ENCODE data around the gene TMEM156. TPM values are rescaled to one million over a fixed set of nuclear protein-coding genes. Genes with fewer than 3 reads are reported as not detected.

Gene TMEM156
- total and polyA plus RNA-seq, 4 donors = 0.58 to 0.70 (median 0.64) TPM

GRCh38 chr4:38948551-38948950 is 83.7 kb downstream of the TMEM156 start:
- Histone ChIP-seq H3K4me1 (ENCODE audit: control insufficient read depth in 4 of 4, insufficient read depth in 4 of 4, low read length in 3 of 4) (peaks cover 4 to 44% (median 35%) of the 10 kb centered on the region in 4 donors), H3K9ac (ENCODE audit: low read depth in 1 of 2, low read length in 2 of 2) (no peak overlapping the region), H3K27ac (ENCODE audit: low read depth in 1 of 2, low read length in 2 of 2) (peak overlapping the region; percentile 16 to 83), H3K36me3 (ENCODE audit: control insufficient read depth in 4 of 4, insufficient read depth in 3 of 4, low read depth in 1 of 4, low read length in 3 of 4) (peaks cover 2 to 3% (median 2%) of the 10 kb centered on the region in 4 donors), H3K4me3 (ENCODE audit: low read depth in 1 of 3, low read length in 3 of 3) (no peak overlapping the region), H3K27me3 (ENCODE audit: control insufficient read depth in 4 of 4, insufficient read depth in 4 of 4, low read length in 3 of 4) (no peaks in the 10 kb centered on the region), H3K9me3 (ENCODE audit: control insufficient read depth in 4 of 4, low read length in 3 of 4) (no peaks in the 10 kb centered on the region)
- TF ChIP-seq ATF3 (IDR thresholded peaks at IDR 0.05) (no peak), YY1 (IDR thresholded peaks at IDR 0.05) (no peak), HNF4G (IDR thresholded peaks at IDR 0.05) (no peak), SP1 (IDR thresholded peaks at IDR 0.05) (no peak), REST (IDR thresholded peaks at IDR 0.05) (no peak), RAD21 (IDR thresholded peaks at IDR 0.05) (no peak)
- 33% methylated on average over 2 of the region's 2 CpGs for WGBS
- DNase-seq (ENCODE audit: low spot score) = no peak

GRCh38 chr4:38946919-38947318 is 85.3 kb downstream of the TMEM156 start:
- Histone ChIP-seq H3K9ac (ENCODE audit: low read depth in 1 of 2, low read length in 2 of 2) (no peak overlapping the region), H3K27ac (ENCODE audit: low read depth in 1 of 2, low read length in 2 of 2) (peak overlapping the region in 1 of 2 donors; percentile 9), H3K9me3 (ENCODE audit: control insufficient read depth in 4 of 4, low read length in 3 of 4) (no peaks in the 10 kb centered on the region), H3K4me3 (ENCODE audit: low read depth in 1 of 3, low read length in 3 of 3) (no peak overlapping the region), H3K36me3 (ENCODE audit: control insufficient read depth in 4 of 4, insufficient read depth in 3 of 4, low read depth in 1 of 4, low read length in 3 of 4) (peaks cover 2 to 16% (median 9%) of the 10 kb centered on the region in 4 donors), H3K27me3 (ENCODE audit: control insufficient read depth in 4 of 4, insufficient read depth in 4 of 4, low read length in 3 of 4) (no peaks in the 10 kb centered on the region), H3K4me1 (ENCODE audit: control insufficient read depth in 4 of 4, insufficient read depth in 4 of 4, low read length in 3 of 4) (peaks cover 4 to 44% (median 35%) of the 10 kb centered on the region in 4 donors)
- TF ChIP-seq EGR1 (IDR thresholded peaks at IDR 0.05; ENCODE audit: low read depth in 2 of 2) (no peak), HNF4G (IDR thresholded peaks at IDR 0.05) (no peak), GABPA (IDR thresholded peaks at IDR 0.05 in 1 of 2, conservative IDR thresholded peaks at IDR 0.05 in 1 of 2) (no peak), RXRA (IDR thresholded peaks at IDR 0.05) (no peak), NR2F2 (IDR thresholded peaks at IDR 0.05) (no peak), YY1 (IDR thresholded peaks at IDR 0.05) (no peak), JUND (IDR thresholded peaks at IDR 0.05) (no peak), ZBTB33 (IDR thresholded peaks at IDR 0.05) (no peak)
- DNase-seq (ENCODE audit: low spot score) = no peak
- 91% methylated on average over 3 of the region's 3 CpGs for WGBS

GRCh38 chr4:38944440-38944839 is 87.8 kb downstream of the TMEM156 start:
- Histone ChIP-seq H3K27ac (ENCODE audit: low read depth in 1 of 2, low read length in 2 of 2) (peak overlapping the region in 1 of 2 donors; percentile 23), H3K9ac (ENCODE audit: low read depth in 1 of 2, low read length in 2 of 2) (no peak overlapping the region), H3K27me3 (ENCODE audit: control insufficient read depth in 4 of 4, insufficient read depth in 4 of 4, low read length in 3 of 4) (no peaks in the 10 kb centered on the region), H3K4me1 (ENCODE audit: control insufficient read depth in 4 of 4, insufficient read depth in 4 of 4, low read length in 3 of 4) (peaks cover 2 to 22% (median 20%) of the 10 kb centered on the region in 4 donors), H3K9me3 (ENCODE audit: control insufficient read depth in 4 of 4, low read length in 3 of 4) (no peaks in the 10 kb centered on the region), H3K36me3 (ENCODE audit: control insufficient read depth in 4 of 4, insufficient read depth in 3 of 4, low read depth in 1 of 4, low read length in 3 of 4) (peaks cover 2 to 33% (median 13%) of the 10 kb centered on the region in 4 donors), H3K4me3 (ENCODE audit: low read depth in 1 of 3, low read length in 3 of 3) (no peak overlapping the region)
- DNase-seq (ENCODE audit: low spot score) = no peak
- WGBS = 91% methylated on average over 9 of the region's 9 CpGs
- no peak for TF ChIP-seq REST (IDR thresholded peaks at IDR 0.05)
- no peak for TF ChIP-seq FOXA2 (IDR thresholded peaks at IDR 0.05)
- TF ChIP-seq ZBTB33 (IDR thresholded peaks at IDR 0.05) = no peak
- TF ChIP-seq RAD21 (IDR thresholded peaks at IDR 0.05) = no peak
- TF ChIP-seq NR2F2 (IDR thresholded peaks at IDR 0.05) = no peak
- no peak for TF ChIP-seq HNF4A (conservative IDR thresholded peaks at IDR 0.05)
- TF ChIP-seq EGR1 (IDR thresholded peaks at IDR 0.05; ENCODE audit: low read depth in 2 of 2) = no peak
- no peak for TF ChIP-seq SP1 (IDR thresholded peaks at IDR 0.05)
- no peak for TF ChIP-seq ATF3 (IDR thresholded peaks at IDR 0.05)
- no peak for TF ChIP-seq YY1 (IDR thresholded peaks at IDR 0.05)
